Tibial nerve (tissue), 4 donors: ENCODE results near the gene PCDHGB4.

Experiments used
- EP300 ChIP-seq, 2 donors: sonication (generic); formaldehyde crosslinking; IDR thresholded peaks; one replicate each; pipeline ENCODE4 v1.6.1; 2017; ENCODE audit warnings: antibody characterized with exemption in 2 of 2, mild to moderate bottlenecking in 1 of 2
- POLR2A ChIP-seq, 2 donors: fragments of 450-650 bp; IDR thresholded peaks; one replicate each; pipeline ENCODE4 v1.6.1; 2017; ENCODE audit warnings: antibody characterized with exemption in 2 of 2, mild to moderate bottlenecking in 2 of 2, moderate library complexity in 2 of 2
- TF ChIP-seq, protein P1 (sequence below), 5 experiments: fragments of 200-600 bp in 3 of 5; fragments of 450-650 bp in 2 of 5; sonication (generic) in 3 of 5; IDR thresholded peaks; one replicate each; pipeline ENCODE4 v1.5.1; 2016 to 2019; ENCODE audit warnings: antibody characterized with exemption in 5 of 5, mild to moderate bottlenecking in 3 of 5, moderate library complexity in 2 of 5

DNA sequence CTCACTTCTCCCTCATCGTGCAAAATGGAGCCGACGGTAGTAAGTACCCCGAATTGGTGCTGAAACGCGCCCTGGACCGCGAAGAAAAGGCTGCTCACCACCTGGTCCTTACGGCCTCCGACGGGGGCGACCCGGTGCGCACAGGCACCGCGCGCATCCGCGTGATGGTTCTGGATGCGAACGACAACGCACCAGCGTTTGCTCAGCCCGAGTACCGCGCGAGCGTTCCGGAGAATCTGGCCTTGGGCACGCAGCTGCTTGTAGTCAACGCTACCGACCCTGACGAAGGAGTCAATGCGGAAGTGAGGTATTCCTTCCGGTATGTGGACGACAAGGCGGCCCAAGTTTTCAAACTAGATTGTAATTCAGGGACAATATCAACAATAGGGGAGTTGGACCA is 43.8 kb downstream of the PCDHGB4 start:
- TF ChIP-seq POLR2A (IDR thresholded peaks at IDR 0.05) = no peak
- TF ChIP-seq, protein P1, sequence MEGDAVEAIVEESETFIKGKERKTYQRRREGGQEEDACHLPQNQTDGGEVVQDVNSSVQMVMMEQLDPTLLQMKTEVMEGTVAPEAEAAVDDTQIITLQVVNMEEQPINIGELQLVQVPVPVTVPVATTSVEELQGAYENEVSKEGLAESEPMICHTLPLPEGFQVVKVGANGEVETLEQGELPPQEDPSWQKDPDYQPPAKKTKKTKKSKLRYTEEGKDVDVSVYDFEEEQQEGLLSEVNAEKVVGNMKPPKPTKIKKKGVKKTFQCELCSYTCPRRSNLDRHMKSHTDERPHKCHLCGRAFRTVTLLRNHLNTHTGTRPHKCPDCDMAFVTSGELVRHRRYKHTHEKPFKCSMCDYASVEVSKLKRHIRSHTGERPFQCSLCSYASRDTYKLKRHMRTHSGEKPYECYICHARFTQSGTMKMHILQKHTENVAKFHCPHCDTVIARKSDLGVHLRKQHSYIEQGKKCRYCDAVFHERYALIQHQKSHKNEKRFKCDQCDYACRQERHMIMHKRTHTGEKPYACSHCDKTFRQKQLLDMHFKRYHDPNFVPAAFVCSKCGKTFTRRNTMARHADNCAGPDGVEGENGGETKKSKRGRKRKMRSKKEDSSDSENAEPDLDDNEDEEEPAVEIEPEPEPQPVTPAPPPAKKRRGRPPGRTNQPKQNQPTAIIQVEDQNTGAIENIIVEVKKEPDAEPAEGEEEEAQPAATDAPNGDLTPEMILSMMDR (IDR thresholded peaks at IDR 0.05) = no peak
- TF ChIP-seq EP300 (IDR thresholded peaks at IDR 0.05) = no peak
